Upper lobe of right lung (tissue), 1 donor: ENCODE measurements around the gene ATP2A2. TPM values are rescaled to one million over a fixed set of nuclear protein-coding genes. Genes with fewer than 3 reads are reported as not detected.

Source experiments
- ATAC-seq: fragments of 200-7000 bp; cut with Tn5 transposase; one replicate; pipeline ENCODE4 v1.9.1; 2020; ENCODE audit warnings: mild to moderate bottlenecking, moderate library complexity
- DNase-seq: peaks from one replicate; pipeline ENCODE4 v3.0.0-alpha.2; 2020
- H3K27ac ChIP-seq: fragments of 200-600 bp; one replicate; pipeline ENCODE4 v1.8.0; 2022
- H3K27me3 ChIP-seq: fragments of 200-600 bp; one replicate; pipeline ENCODE4 v1.8.0; 2022; ENCODE audit warnings: mild to moderate bottlenecking
- H3K36me3 ChIP-seq: fragments of 200-600 bp; one replicate; pipeline ENCODE4 v1.8.0; 2022
- H3K4me1 ChIP-seq: fragments of 200-600 bp; one replicate; pipeline ENCODE4 v1.8.0; 2022
- H3K4me3 ChIP-seq: fragments of 200-600 bp; one replicate; pipeline ENCODE4 v1.8.0; 2022; ENCODE audit warnings: mild to moderate bottlenecking
- H3K9me3 ChIP-seq: fragments of 200-600 bp; one replicate; pipeline ENCODE4 v1.8.0; 2022
- intact Hi-C: fragments of 100-400 bp; cut with DNase I; formaldehyde crosslinking; loops from one replicate; pipeline ENCODE4 v1.11.0; 2022
- total RNA-seq: library from RNA; stranded (reverse); fragmentation: NEBNext Ultra II Directional; extraction: Animal tissue kit (Norgen Biotek cat#: 25700); gene quantifications from one replicate; pipeline ENCODE4 v1.2.1, GENCODE V29; 2021
- TF ChIP-seq, protein P1 (sequence below): fragments of 200-600 bp; IDR thresholded peaks from one replicate; pipeline ENCODE4 v1.8.0; 2022; ENCODE audit warnings: antibody characterized with exemption
- donor health status: DM: no; HTN: yes; CAD: no; lungs with severe emphysema.

The ATP2A2 gene
- total RNA-seq, 1 donor from 2014 or later, result 173 TPM

DNA sequence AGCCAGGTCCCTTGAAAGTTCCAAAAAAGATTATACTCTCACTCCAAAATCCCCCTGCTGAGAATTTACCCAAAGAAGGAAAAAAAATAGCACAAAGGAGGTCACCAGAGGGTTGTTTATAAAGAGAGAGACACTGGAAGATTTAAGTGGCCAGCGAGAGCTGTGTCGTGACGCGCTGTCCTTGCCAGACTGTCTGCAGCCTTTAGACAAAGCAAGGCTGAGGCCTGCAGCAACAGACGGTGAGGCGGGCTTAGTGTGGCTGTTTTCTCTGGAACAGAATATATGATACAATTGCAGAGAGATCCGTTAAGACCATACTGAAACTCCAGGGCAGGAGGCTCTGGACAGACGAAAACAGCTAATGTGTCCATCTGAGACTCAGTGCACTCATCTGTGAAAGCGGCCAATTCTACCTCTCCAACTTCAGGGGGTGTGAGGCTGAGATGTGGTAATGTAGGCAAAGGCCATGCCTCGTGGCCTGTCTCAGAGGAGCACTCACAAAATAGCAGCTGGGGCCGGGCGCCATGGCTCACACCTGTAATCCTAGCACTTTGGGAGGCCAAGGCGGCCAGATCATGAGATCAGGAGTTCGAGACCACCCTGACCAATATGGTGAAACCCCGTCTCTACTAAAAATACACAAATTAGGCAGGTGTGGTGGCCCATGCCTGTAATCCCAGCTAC is 86.3 kb downstream of the ATP2A2 start:
- Histone ChIP-seq H3K4me1 (peaks cover 42% of the 10 kb centered on the region), H3K36me3 (peaks cover 7% of the 10 kb centered on the region), H3K4me3 (no peak overlapping the region), H3K27ac (peak overlapping the region; percentile 65), H3K9me3 (no peaks in the 10 kb centered on the region), H3K27me3 (no peaks in the 10 kb centered on the region)
- DNase-seq, result no peak
- TF ChIP-seq, protein P1, sequence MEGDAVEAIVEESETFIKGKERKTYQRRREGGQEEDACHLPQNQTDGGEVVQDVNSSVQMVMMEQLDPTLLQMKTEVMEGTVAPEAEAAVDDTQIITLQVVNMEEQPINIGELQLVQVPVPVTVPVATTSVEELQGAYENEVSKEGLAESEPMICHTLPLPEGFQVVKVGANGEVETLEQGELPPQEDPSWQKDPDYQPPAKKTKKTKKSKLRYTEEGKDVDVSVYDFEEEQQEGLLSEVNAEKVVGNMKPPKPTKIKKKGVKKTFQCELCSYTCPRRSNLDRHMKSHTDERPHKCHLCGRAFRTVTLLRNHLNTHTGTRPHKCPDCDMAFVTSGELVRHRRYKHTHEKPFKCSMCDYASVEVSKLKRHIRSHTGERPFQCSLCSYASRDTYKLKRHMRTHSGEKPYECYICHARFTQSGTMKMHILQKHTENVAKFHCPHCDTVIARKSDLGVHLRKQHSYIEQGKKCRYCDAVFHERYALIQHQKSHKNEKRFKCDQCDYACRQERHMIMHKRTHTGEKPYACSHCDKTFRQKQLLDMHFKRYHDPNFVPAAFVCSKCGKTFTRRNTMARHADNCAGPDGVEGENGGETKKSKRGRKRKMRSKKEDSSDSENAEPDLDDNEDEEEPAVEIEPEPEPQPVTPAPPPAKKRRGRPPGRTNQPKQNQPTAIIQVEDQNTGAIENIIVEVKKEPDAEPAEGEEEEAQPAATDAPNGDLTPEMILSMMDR, result no peak
- ATAC-seq, result no peak
- intact Hi-C loops, result no loop called here

DNA sequence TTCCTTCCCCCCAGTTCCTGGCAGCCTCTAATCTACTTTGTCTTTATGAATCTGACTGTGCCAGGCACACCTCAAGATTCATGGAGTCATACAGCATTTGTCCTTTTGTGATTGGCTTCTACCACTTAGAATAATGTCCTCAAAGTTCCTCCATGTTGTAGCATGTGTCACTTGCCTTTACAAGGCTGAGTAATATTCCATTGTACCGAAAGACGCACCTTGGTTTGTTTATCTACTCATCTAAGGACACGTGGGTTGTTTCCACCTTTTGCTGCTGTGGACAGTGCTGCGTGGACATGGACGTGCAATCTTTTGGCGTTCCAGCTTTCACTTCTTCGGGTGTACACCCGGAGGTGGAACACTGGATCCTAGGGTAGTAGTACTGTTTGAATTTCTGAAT is 88.9 kb downstream of the ATP2A2 start:
- ATAC-seq (no peak), DNase-seq (no peak)
- Histone ChIP-seq H3K36me3 (peaks cover 33% of the 10 kb centered on the region), H3K27me3 (no peaks in the 10 kb centered on the region), H3K9me3 (no peaks in the 10 kb centered on the region), H3K4me3 (no peak overlapping the region), H3K4me1 (peaks cover 42% of the 10 kb centered on the region), H3K27ac (no peak overlapping the region)
- intact Hi-C loops, result no loop called here
- TF ChIP-seq, protein P1, result no peak

DNA sequence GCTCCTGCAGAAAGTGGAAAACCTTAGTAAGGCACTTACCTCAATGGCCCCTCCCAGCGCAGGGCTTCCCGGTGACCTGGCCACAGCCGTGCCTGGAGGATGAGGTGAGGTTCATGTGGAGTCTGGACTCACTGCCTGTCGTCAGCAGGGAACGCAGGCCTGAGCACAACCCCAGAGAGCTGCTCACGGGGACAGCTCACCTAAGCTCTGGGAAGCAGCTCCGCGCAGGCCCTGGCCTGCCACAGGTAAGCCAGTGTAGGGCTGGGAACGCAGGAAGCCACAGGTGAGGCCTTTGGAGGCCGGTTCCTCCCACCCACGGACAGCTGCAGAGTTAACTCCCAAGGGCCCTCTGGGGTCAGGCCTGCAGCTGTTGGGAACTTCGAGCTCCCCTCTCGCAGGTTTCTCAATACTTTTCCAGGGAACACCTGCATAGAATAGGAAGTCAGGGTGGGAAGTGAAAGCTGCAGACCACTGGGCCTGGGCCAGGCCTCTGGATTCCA is 89.7 kb downstream of the ATP2A2 start:
- Histone ChIP-seq H3K36me3 (peaks cover 41% of the 10 kb centered on the region), H3K9me3 (no peaks in the 10 kb centered on the region), H3K4me1 (peaks cover 38% of the 10 kb centered on the region), H3K4me3 (no peak overlapping the region), H3K27ac (no peak overlapping the region), H3K27me3 (no peaks in the 10 kb centered on the region)
- intact Hi-C loops, result no loop called here
- TF ChIP-seq, protein P1, result no peak
- ATAC-seq (peak; percentile 38), DNase-seq (no peak)

DNA sequence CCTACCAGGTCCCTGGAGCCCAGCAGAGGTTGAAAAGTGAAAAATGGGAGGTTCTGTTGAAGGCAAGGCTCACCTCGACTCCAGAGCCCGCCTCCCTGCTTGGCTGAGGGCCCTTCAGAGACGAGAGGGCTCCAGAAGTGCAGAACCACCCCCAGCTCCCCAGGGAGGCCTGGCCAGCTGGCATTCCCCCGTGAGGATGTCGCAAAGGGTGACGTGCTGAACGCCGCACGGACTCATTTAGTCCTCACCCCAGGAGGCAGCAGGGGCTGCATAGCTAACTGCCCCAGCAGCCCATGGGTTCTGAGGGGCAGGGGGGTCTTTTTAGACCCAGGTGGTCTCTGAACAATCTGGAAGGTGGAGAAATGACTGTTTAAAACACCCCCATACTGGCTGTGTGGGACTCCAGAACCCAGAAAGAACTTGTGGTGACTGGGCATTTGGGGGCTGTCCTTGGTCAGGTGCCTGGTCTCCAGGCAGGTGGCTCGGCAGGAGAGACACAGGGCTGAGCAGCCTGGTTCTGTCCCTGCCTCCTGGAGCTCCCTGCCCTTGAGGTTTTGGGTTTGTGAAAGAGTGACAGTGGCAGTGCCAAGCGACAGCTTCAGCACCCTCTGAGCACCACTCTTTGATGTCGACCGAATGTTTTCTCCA is 90.5 kb downstream of the ATP2A2 start:
- no peak overlapping the region for H3K4me3 ChIP-seq
- intact Hi-C loops, result no loop called here
- no peaks in the 10 kb centered on the region for H3K27me3 ChIP-seq
- no peaks in the 10 kb centered on the region for H3K9me3 ChIP-seq
- H3K4me1 ChIP-seq, result peaks cover 31% of the 10 kb centered on the region
- peaks cover 48% of the 10 kb centered on the region for H3K36me3 ChIP-seq
- DNase-seq (peak; percentile 92), ATAC-seq (peak; percentile 93)
- peak overlapping the region; percentile 55 for H3K27ac ChIP-seq
- TF ChIP-seq, protein P1, result no peak

DNA sequence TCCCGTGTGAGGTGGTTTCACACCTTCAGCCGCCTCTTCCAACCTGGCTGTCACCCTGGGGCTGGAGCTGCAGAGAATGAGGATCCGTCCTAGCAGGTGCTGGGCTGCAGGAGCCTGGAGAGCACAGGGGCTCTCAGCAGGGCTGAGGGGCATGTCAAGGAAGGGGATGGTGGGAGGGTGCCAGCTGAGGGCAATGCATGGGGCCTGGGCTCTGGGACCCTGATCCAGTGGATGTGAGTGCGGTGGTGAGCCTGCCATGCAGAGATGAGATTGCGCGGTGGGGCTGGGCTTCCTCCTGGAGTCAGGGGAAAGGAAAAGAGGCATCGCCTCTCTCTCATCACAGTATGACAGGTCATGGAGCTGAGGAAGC is 91.0 kb downstream of the ATP2A2 start:
- TF ChIP-seq, protein P1, result no peak
- no peak overlapping the region for H3K27ac ChIP-seq
- no peaks in the 10 kb centered on the region for H3K9me3 ChIP-seq
- H3K4me3 ChIP-seq, result no peak overlapping the region
- DNase-seq (no peak), ATAC-seq (no peak)
- peaks cover 26% of the 10 kb centered on the region for H3K4me1 ChIP-seq
- intact Hi-C loops, result no loop called here
- H3K36me3 ChIP-seq, result peaks cover 52% of the 10 kb centered on the region
- no peaks in the 10 kb centered on the region for H3K27me3 ChIP-seq
